ENCODE results near the gene SRD5A3.
A peak's percentile ranks its signal among the peaks of the same experiment; 100 is the strongest.

SRD5A3 gene

DNA sequence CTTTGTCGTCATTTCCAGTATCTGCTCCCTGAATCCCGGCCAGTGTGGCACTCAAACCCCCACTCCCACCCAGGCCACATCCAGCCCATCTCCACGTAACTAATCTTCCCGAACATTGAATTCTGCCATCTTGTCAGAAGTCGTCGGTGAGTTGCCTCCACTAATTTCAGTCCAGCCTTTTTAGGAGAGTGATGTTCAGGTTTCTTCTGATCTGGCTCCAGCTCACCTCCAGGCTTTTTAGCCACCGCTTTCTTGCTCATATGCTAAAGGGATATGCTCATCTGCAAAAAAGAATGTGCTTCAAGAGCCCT, 51.0 kb downstream of the SRD5A3 start:
- Mint-ChIP-seq H3K27me3 (no peaks in the 10 kb centered on the region), H3K36me3 (peaks cover 7% of the 10 kb centered on the region), H3K4me3 (peak overlapping the region; percentile 86), H3K4me1 (peaks cover 29% of the 10 kb centered on the region), H3K27ac (peak overlapping the region; percentile 96), H3K9me3 (no peaks in the 10 kb centered on the region)
- ATAC-seq (ENCODE audit: low read depth) (no peak), DNase-seq (ENCODE audit: low spot score in 2 of 2) (no peak)

DNA sequence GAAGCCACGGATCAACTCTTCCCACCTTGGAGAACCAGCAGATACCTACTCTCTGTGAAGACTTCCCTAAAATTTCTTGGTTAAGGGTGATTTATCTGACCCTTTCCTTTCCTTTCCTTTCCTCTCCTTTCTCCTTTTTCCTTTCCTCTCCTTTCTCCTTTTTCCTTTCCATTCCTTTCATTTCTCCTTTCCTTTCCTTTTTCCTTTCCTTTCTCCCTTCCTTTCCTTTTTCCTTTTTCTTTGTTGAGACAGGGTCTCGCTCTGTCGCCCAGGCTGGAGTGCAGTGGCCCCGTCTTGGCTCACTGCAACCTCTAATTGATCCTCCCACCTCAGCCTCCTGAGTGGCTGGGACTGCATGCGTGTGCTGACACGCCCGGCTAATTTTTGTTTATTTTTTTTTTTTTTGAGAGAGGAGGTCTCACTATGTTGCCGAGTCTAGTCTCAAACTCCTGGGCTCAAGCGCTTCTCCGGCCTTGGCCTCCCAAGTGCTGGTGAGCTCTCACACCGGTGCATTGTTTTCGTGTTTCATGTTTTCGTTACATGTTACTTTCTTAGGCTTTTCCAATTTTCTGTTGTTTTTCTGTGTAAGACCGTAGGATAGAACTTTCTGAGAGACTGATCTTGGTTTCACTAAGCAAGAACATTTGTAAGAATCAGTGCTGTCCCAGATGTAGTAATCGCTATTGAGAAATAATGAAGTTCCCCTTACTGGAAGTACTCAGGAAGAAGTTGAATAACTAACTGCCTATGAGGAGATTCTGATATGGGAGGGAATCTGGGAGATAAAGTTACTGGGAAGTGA, 51.7 kb downstream of the SRD5A3 start:
- H3K4me3 Mint-ChIP-seq: peak overlapping the region; percentile 86
- H3K4me1 Mint-ChIP-seq: peaks cover 29% of the 10 kb centered on the region
- peak overlapping the region; percentile 96 for H3K27ac Mint-ChIP-seq
- no peaks in the 10 kb centered on the region for H3K9me3 Mint-ChIP-seq
- DNase-seq (ENCODE audit: low spot score in 2 of 2) (no peak), ATAC-seq (ENCODE audit: low read depth) (no peak)
- peaks cover 7% of the 10 kb centered on the region for H3K36me3 Mint-ChIP-seq
- H3K27me3 Mint-ChIP-seq: no peaks in the 10 kb centered on the region

DNA sequence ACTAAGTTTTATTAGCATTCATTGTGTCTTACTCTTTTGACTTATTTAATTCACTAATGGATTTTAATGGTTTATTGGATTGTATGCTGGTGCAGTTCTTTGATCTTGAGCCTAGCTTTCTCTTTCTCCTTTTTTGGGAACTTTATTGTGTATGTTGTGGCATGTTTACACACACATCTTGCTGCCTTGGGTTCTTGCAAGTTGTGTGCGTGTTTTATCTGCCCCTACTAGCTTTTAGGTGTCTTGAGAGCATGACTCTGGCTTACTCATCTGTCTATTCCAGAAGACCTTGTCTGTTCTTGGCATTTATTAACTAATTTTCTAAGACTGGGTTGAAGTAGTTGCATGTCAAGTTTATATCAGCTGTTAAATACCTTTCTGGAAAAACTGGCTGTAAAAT, 52.4 kb downstream of the SRD5A3 start:
- no peak for DNase-seq (ENCODE audit: low spot score in 2 of 2)
- H3K27ac Mint-ChIP-seq: peak overlapping the region; percentile 96
- H3K4me3 Mint-ChIP-seq: peak overlapping the region; percentile 86
- H3K36me3 Mint-ChIP-seq: peaks cover 10% of the 10 kb centered on the region
- no peaks in the 10 kb centered on the region for H3K27me3 Mint-ChIP-seq
- no peaks in the 10 kb centered on the region for H3K9me3 Mint-ChIP-seq
- H3K4me1 Mint-ChIP-seq: peaks cover 30% of the 10 kb centered on the region
- no peak for ATAC-seq (ENCODE audit: low read depth)

DNA sequence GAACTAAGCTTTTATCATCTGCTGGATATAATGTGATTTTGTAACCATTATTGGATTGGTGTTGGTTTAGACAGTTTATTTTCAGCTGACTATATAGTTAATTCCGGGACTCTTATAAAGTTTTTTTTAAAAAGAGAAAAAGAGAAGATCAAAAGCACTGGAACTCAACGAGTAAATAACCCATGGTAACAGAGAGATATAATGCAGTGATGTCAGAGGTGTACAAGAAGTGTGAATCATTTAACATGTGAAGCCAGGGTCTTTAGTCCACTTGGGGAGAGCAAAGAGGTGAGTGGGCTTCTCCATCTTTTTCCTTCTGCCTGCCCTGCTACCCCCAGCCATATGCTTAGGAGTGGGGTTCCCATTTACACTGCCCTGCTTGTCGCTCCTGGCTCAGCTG, 52.9 kb downstream of the SRD5A3 start:
- peaks cover 33% of the 10 kb centered on the region for H3K4me1 Mint-ChIP-seq
- ATAC-seq (ENCODE audit: low read depth) (no peak), DNase-seq (ENCODE audit: low spot score in 2 of 2) (no peak)
- H3K27me3 Mint-ChIP-seq: no peaks in the 10 kb centered on the region
- peaks cover 14% of the 10 kb centered on the region for H3K36me3 Mint-ChIP-seq
- H3K4me3 Mint-ChIP-seq: peak overlapping the region; percentile 31
- H3K27ac Mint-ChIP-seq: no peak overlapping the region
- H3K9me3 Mint-ChIP-seq: no peaks in the 10 kb centered on the region

DNA sequence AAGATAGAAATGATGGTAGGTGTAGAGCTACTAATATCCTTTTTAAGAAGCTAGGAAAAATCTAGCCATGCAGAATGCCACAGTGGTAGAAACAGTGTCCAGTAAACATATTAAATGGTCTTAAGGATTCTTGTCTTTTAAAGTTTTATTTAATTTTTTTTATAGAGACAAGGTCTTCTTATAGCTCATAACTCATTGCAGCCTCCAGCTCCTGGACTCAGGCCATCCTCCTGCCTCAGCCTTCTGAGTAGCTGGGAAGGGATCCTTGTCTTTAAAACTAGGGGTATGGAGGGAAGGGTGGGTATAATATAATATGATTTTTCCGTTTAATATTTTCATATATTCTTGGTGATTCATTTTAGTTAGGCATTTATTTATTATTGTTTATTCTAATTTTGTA, 53.5 kb downstream of the SRD5A3 start:
- Mint-ChIP-seq H3K4me3 (no peak overlapping the region), H3K36me3 (peaks cover 14% of the 10 kb centered on the region), H3K27ac (no peak overlapping the region), H3K4me1 (peaks cover 31% of the 10 kb centered on the region), H3K27me3 (no peaks in the 10 kb centered on the region), H3K9me3 (no peaks in the 10 kb centered on the region)
- DNase-seq (ENCODE audit: low spot score in 2 of 2) (no peak), ATAC-seq (ENCODE audit: low read depth) (no peak)

DNA sequence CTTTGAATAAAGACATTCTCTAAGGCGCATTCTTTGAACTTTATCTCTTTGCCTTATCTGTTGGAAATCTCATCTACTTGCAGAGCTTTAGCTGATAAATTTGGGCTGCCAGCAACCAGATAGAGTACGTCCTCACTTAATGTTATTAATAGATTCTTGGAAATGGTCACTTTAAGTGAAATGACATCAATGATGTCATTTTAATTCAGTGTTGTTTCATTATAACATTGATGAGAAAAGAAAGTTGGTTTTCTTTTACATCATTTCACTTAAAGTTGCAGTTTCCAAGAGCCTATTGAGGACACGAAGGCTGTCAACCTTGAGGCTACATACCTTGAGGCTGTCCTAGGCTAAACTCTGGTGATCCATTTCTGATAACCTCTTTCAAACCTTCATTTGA, 59.0 kb downstream of the SRD5A3 start:
- ATAC-seq (ENCODE audit: low read depth) (no peak), DNase-seq (ENCODE audit: low spot score in 2 of 2) (no peak)
- Mint-ChIP-seq H3K27me3 (no peaks in the 10 kb centered on the region), H3K27ac (peak overlapping the region; percentile 20), H3K9me3 (no peaks in the 10 kb centered on the region), H3K36me3 (peaks cover 21% of the 10 kb centered on the region), H3K4me3 (no peak overlapping the region), H3K4me1 (peaks cover 31% of the 10 kb centered on the region)

DNA sequence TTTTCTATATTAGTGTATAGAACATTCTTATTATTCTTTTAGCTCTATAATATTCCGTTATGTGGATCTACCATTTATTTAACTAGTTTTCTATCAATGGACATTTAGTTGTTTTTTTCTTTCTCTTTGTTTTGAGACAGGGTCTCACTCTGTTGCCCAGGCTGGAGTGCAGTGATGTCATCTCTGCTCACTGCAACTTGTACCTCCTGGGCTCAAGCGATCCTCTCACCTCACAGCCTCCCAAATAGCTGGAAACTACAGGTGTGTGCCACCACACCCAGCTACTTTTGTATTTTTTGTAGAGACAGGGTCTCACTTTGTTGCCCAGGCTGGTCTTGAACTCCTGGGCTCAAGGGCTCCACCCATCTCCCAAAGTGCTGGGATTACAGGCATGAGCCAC, 60.5 kb downstream of the SRD5A3 start:
- H3K27ac Mint-ChIP-seq: no peak overlapping the region
- H3K4me3 Mint-ChIP-seq: no peak overlapping the region
- ATAC-seq (ENCODE audit: low read depth) (no peak), DNase-seq (ENCODE audit: low spot score in 2 of 2) (no peak)
- H3K4me1 Mint-ChIP-seq: peaks cover 28% of the 10 kb centered on the region
- H3K27me3 Mint-ChIP-seq: no peaks in the 10 kb centered on the region
- H3K9me3 Mint-ChIP-seq: no peaks in the 10 kb centered on the region
- H3K36me3 Mint-ChIP-seq: peaks cover 19% of the 10 kb centered on the region

DNA sequence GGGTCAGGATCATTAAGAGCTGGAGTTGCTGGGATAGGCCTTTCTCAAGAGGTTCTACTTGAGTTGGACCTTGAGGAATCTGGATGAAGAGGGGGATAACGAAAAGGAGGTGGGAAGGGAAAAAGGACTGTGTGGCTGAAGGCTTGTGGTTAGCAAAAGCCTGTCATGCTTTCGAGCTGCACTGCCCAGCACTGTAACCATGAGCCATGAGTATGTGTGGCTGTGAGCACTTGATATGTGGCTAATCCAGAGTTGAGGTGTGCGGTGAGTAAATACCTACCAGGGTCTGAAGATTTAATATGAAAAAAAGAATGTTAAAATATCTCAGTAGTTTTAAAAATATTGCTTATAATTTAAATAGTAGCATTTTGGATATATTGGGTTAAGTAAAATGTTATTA, 61.1 kb downstream of the SRD5A3 start:
- no peak overlapping the region for H3K4me3 Mint-ChIP-seq
- ATAC-seq (ENCODE audit: low read depth): no peak
- H3K36me3 Mint-ChIP-seq: peaks cover 19% of the 10 kb centered on the region
- no peaks in the 10 kb centered on the region for H3K27me3 Mint-ChIP-seq
- no peak overlapping the region for H3K27ac Mint-ChIP-seq
- peaks cover 28% of the 10 kb centered on the region for H3K4me1 Mint-ChIP-seq
- H3K9me3 Mint-ChIP-seq: no peaks in the 10 kb centered on the region
- DNase-seq (ENCODE audit: low spot score in 2 of 2): no peak

DNA sequence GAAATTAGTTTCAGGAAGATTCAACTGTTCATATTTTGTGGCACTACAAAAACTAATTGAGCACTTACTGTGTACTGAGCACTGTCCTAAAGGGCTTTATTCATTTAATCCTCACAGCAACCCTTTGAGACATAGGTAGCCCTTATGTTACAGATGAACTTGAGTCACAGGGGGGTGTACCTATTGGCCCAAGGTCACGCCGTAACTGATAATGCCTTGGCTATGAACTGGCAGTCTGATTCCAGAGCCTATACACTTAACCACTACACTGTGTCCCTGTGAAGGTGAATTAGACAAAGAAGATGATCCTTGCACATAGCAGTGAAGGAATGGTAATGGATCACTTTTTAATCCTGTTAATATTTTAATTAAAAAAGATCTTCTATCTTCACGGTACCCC, 61.7 kb downstream of the SRD5A3 start:
- Mint-ChIP-seq H3K27ac (no peak overlapping the region), H3K27me3 (no peaks in the 10 kb centered on the region), H3K9me3 (no peaks in the 10 kb centered on the region), H3K36me3 (peaks cover 19% of the 10 kb centered on the region), H3K4me3 (no peak overlapping the region), H3K4me1 (peaks cover 28% of the 10 kb centered on the region)
- ATAC-seq (ENCODE audit: low read depth): no peak
- no peak for DNase-seq (ENCODE audit: low spot score in 2 of 2)

DNA sequence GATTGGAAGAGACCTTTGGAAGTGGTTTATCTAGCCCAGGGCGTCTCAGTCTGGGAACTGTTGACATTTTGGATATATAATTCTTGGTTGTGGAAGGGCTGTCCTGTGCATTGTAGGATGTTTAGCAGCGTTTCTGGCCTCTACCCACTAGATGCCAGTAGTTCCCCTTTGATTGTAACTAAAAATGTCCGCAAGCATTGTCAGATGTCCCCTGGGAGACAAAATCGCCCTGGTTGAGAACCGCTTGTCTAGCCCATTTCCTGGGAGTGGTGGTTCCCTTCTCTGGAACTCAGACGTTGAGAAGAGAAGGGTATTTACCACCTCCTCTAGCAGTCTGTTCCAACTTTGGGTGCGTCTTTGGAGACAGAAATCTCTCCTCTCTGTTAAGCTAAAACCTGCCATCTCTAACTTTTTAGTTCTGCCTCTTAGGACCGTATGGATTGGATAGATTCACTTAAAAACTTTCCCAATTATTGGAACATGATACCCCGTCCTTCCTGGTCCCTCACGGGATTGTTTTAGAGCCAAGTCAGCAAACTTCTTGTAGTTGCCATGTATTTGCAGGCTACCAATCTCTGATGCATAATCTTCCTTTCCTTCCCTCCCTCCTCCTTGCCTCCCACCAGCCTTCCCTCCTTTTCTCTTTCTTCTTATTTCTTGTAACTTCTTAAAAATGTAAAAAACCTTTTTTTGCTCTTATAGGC, 63.6 kb downstream of the SRD5A3 start:
- DNase-seq (ENCODE audit: low spot score in 2 of 2) (peak; percentile 51 to 57), ATAC-seq (ENCODE audit: low read depth) (peak; percentile 96)
- Mint-ChIP-seq H3K27ac (peak overlapping the region; percentile 80), H3K9me3 (no peaks in the 10 kb centered on the region), H3K36me3 (peaks cover 13% of the 10 kb centered on the region), H3K27me3 (no peaks in the 10 kb centered on the region), H3K4me3 (peak overlapping the region; percentile 44), H3K4me1 (peaks cover 23% of the 10 kb centered on the region)

DNA sequence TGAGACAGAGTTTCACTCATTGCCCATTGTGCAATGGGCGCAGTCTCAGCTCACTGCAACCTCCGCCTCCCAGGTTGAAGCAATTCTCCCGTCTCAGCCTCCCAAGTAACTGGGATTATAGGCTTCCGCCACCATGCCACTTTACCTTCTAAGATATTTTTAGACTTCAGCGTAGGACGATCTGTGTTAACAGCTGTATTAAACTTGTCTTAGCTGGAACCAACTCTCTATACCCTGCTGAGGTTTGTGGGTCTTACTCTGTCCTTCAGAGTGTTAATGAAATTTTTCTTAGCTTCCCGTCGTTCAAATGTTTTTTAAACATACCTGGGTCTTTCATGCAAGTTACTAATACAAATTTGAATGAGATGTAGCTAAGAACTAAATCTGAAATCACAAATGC, 64.4 kb downstream of the SRD5A3 start:
- Mint-ChIP-seq H3K27me3 (no peaks in the 10 kb centered on the region), H3K27ac (peak overlapping the region; percentile 80)

DNA sequence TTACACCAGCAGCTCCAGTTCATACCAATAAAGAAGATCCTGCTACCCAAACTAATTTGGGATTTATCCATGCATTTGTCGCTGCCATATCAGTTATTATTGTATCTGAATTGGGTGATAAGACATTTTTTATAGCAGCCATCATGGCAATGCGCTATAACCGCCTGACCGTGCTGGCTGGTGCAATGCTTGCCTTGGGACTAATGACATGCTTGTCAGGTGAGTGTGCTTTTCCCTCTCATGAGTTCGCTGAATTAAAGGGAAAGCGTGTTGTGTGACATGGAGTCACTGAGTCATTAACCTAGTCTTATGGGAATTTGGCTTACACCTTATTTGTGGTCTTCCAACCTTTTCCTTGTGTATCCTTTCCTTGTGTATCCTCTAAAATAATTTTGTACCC, 65.6 kb downstream of the SRD5A3 start:
- Mint-ChIP-seq H3K9me3 (no peaks in the 10 kb centered on the region), H3K4me1 (peaks cover 14% of the 10 kb centered on the region), H3K27me3 (no peaks in the 10 kb centered on the region), H3K36me3 (peaks cover 5% of the 10 kb centered on the region), H3K4me3 (no peak overlapping the region), H3K27ac (no peak overlapping the region)
- ATAC-seq (ENCODE audit: low read depth) (no peak), DNase-seq (ENCODE audit: low spot score in 2 of 2) (no peak)

More for the DNA sequence above, 64.4 kb downstream of the SRD5A3 start:
- DNase-seq (ENCODE audit: low spot score in 2 of 2) (no peak), ATAC-seq (ENCODE audit: low read depth) (no peak)
- no peaks in the 10 kb centered on the region for H3K9me3 Mint-ChIP-seq
- H3K4me1 Mint-ChIP-seq: peaks cover 21% of the 10 kb centered on the region
- no peak overlapping the region for H3K4me3 Mint-ChIP-seq
- peaks cover 12% of the 10 kb centered on the region for H3K36me3 Mint-ChIP-seq

DNA sequence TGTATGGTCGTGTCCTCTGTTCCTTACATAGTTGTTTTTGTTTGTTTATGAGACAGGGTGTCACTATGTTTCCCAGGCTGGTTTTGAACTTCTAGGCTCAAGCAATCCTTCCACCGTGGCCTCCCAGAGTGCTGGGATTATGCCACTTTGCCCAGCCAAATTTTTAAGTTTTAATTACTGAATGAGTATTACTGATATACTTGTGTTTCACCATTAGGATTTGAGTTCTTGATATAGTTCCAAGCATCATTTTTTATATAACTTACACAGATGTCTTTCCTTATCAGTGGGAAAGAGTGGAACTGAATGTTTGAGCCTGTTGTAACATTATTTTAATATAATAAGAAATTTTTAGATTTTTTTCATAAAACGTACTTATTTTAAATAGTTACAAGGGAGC, 70.1 kb downstream of the SRD5A3 start:
- no peak for DNase-seq (ENCODE audit: low spot score in 2 of 2)
- H3K4me3 Mint-ChIP-seq: no peak overlapping the region

More for the DNA sequence above, 70.1 kb downstream of the SRD5A3 start:
- Mint-ChIP-seq H3K27me3 (no peaks in the 10 kb centered on the region), H3K4me1 (no peaks in the 10 kb centered on the region), H3K36me3 (peaks cover 10% of the 10 kb centered on the region), H3K9me3 (no peaks in the 10 kb centered on the region), H3K27ac (peak overlapping the region; percentile 57)
- ATAC-seq (ENCODE audit: low read depth): no peak
